GM23248 (cell line): ENCODE measurements around the gene ABHD1.

ENCODE experiments used
- EZH2 ChIP-seq: fragments of 200-600 bp; sonication (generic); IDR thresholded peaks from 2 replicates; pipeline ENCODE4 v1.6.1; 2018; ENCODE audit warnings: antibody characterized with exemption, mild to moderate bottlenecking; ENCODE audit not compliant: insufficient read depth, poor library complexity, severe bottlenecking
- EZH2phosphoT487 ChIP-seq: fragments of 200-600 bp; sonication (generic); IDR thresholded peaks from 2 replicates; pipeline ENCODE4 v1.6.1; 2018; ENCODE audit warnings: antibody characterized with exemption, moderate library complexity, mild to moderate bottlenecking, low read depth; ENCODE audit not compliant: insufficient read depth

- TF ChIP-seq EZH2phosphoT487 = no peak
- TF ChIP-seq EZH2 = no peak
Measured at GRCh38 chr2:27082773-27083409, 40.7 kb upstream of the ABHD1 start.
